Activated effector memory CD4-positive, alpha-beta T cell treated with Interleukin-2 at 50 U/mL for 16 hours (primary cell): ENCODE measurements around the gene FCN2.

ENCODE experiments used
- DNase-seq: peaks from one replicate; pipeline ENCODE4 v3.0.0-alpha.2; 2020

The FCN2 gene

GRCh38 chr9:134869554-134870300 is 10.9 kb upstream of the FCN2 start:
- DNase-seq: no peak

DNA sequence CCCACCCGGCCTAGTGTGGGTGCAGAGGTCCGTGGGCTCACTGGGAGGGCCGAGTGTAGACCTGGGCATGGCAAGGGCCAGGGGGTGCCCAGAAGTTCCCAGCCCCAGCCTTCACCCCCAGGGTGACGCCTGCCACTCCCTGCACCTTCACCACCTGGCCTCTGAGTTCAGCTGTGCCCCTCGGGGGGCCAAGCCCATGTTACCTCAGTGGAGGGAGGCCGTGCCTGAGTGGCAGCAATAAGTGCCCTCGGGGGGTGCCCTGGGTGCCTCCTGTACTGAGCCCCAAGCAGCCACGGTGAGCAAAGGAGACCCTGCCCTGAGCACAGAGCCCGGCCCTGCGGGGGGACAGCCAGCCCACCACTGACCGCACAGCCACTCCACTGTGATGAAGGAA is 10.3 kb upstream of the FCN2 start:
- no peak for DNase-seq

GRCh38 chr9:134870746-134871662 is 9.6 kb upstream of the FCN2 start:
- no peak for DNase-seq

DNA sequence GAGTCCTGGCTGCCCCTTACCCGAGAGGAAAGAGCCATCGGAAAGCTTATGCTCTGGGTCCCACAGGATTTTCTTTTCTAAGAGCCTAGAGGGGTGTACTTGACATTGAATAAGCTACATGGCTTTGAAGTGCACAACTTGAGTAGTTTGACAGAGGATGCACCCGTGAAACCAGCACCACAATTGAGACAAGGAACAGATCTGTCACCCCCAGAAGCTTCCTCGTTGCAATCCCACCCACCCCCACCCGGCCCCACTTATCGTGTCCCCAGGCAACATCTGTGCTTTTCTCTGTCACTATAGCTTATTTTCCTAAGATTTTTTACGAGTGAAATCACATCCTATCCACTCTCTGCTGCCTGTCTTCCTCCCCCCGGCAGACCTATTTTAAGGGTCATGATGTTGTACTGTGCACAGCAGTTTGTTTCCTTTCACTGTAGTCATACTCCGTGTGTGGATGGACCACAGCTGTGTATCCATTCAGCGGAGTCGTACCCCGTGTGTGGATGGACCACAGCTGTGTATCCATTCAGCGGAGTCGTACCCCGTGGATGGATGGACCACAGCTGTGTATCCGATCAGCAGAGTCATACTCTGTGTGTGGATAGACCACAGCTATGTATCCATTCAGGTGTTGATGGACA is 8.8 kb upstream of the FCN2 start:
- DNase-seq: no peak

DNA sequence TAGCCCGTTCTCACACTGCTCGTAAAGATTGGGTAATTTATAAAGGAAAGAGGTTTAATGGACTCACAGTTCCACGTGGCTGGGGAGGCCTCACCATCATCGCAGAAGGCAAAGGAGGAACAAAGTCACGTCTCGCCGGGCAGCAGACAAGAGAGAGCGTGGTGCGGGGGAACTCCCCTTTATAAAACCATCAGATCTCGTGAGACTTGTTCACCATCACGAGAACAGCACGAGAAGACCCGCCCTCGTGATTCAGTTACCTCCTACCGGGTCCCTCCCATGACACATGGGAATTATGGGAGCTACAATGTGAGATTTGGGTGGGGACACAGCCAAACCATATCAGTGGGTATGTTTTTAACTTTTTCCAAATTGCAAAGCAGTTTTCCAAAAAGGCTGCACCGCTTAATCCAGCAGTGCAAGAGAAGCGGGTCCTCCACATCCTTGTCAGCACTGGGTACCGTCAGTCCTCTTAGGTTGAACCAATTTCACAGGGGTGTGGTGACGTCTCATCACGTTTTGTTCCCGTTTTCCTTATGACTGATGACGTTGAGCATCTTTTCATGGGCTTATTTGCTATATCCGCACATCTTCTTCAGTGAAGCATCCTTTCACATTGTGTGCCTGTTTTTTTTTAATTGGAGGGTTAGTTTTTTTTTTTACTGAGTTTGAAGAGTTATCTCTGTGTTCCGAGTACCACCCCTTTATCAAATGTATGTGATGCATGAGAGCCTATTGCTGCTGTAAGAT is 8.0 kb upstream of the FCN2 start:
- no peak for DNase-seq

DNA sequence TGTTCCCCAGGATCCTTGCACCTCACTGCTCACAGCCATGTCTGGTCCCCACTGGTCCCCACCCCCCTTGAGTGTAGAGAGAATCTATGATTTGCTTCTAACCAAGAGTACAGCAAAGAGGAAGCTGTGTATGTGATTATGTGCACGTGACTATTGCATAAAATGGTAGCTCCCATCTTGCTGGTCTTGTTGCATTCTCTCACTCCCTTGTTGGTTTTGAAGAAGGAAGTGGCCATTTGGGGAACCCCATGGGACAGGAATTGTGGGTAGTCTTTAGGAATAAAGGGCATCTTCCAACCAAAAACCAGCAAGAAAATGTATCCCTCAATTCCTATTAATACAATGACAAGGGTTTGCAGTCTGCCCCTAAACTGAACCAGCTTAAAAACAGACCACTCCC is 5.2 kb upstream of the FCN2 start:
- DNase-seq: no peak

DNA sequence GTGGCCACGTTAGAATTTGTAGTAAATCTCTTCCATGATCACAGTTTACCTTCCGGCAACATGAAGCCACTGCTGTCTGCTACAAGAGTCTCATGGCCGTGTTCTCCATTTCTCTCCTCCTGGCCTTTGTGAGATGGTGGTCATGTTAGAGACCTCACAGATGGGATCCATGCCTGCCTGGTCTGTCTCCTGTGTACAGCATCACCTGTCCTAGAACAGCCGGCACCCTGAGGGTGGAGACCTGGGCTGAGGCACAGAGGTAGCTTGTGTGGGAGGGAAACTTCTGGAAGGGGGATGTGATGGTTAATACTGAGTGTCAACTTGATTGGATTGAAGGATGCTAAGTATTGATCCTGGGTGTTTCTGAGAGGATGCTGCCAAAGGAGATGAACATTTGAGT is 3.1 kb upstream of the FCN2 start:
- no peak for DNase-seq

- no peak for DNase-seq
Measured at GRCh38 chr9:134879664-134880483, 736 bp upstream of the FCN2 start.

- no peak for DNase-seq
Measured at GRCh38 chr9:134881313-134881670, 682 bp downstream of the FCN2 start.

DNA sequence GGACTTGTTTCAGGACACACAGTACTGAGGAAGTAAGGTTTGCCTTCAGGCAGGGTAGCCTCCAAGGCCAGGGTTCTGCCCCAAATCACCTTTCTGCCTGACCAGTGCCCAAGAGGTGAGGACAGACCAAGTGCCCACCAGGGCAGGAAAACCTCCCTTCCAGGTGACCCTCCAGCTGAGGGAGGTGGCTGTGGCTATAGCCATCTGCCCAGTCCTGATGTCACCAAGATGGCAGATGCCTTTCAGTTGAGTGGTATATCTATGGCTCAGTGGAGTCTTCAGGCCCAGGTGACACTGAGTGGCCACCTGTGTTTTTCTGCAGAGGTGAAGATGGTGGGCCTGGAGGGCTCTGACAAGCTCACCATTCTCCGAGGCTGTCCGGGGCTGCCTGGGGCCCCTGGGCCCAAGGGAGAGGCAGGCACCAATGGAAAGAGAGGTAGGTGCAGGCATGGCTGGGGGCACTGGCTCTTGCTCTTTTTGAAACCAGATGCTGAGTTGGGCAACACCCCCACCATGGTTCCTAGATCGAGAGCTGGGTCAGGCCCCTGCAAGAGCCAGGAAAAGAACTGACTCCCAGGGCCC is 1.7 kb downstream of the FCN2 start:
- DNase-seq: no peak

- no peak for DNase-seq
Measured at GRCh38 chr9:134883040-134883782, 2.6 kb downstream of the FCN2 start.

GRCh38 chr9:134884492-134884891 is 3.9 kb downstream of the FCN2 start:
- DNase-seq: no peak

DNA sequence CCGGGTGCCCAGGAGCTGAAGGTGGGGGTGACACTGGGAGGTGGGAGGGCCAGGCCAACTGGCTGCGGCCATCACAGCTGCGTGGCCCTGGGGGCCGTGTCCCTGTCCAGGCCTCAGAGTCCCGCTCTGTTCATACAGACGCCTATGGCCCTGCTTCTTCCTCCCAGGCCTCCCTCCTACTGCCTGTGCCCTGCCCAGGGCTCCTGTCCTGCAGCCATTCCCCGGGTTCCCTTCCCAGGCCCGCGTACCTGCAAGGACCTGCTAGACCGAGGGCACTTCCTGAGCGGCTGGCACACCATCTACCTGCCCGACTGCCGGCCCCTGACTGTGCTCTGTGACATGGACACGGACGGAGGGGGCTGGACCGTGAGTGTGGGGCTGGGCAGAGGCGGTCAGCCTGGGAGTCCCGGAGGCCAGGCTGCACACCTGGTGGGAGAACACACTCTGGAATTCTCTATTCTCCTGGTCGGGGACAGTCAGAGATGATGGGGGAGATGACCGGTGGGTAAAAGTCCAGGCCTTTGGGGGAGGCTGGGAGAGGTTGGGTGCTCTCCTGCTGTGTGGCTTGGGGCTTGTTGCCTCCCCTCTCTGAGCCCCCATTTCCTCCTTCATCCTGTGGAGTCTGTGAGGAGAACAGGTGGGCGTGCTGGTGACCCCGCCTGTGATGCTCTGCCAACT is 4.5 kb downstream of the FCN2 start:
- DNase-seq: no peak

DNA sequence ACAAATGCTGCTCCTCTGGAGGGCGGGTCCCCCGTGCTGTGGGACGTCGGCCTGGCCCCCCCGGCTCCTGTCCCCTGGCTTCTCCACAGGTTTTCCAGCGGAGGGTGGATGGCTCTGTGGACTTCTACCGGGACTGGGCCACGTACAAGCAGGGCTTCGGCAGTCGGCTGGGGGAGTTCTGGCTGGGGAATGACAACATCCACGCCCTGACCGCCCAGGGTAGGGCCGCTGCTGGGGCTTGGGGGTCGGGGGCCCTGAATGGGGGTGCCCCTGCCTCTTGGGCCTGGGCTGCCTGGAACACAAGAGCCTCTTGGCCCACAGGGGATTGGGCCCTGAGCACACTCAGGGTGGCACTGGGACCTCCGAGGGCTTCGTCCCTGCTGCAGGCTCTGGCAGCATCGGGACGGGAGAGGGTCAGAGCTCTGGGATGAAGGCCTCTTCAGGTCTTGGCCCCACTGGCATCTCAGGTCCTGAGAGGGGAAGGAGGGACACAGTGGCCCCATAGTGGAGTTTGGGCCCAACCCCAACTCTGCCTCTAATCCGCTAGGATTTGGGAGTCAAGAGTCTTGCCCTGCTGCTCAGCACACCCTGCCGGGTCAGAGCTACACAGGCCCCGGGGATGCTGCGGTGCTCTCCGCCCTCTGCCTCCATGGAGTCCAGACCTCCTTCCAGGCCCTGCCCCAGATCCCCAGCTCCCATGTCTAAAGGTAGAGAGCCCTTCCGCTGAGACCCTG is 5.2 kb downstream of the FCN2 start:
- DNase-seq: no peak

GRCh38 chr9:134886413-134886913 is 5.9 kb downstream of the FCN2 start:
- no peak for DNase-seq

DNA sequence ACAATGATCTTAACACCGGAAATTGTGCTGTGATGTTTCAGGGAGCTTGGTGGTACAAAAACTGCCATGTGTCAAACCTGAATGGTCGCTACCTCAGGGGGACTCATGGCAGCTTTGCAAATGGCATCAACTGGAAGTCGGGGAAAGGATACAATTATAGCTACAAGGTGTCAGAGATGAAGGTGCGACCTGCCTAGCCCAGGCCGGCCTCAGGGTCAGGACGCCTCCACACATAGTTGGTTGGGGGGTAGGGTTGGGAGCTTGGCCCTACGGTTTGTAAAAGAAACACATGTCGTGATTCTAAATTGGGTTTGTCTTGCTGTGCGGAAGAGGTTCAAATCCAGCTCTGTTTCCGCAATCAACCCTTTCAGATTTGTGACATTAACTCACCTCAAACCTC is 6.6 kb downstream of the FCN2 start:
- DNase-seq: no peak

GRCh38 chr9:134887686-134888602 is 7.3 kb downstream of the FCN2 start:
- DNase-seq: no peak

- DNase-seq: no peak
Measured at GRCh38 chr9:134888603-134889190, 8.1 kb downstream of the FCN2 start.
